Gastrocnemius medialis (tissue), 4 donors: ENCODE data around the gene CGNL1. TPM values are rescaled to one million over a fixed set of nuclear protein-coding genes. Genes with fewer than 3 reads are reported as not detected.
A peak's percentile ranks its signal among the peaks of the same experiment; 100 is the strongest.

Experiments
- ATAC-seq, 2 donors: fragments of 150-250 bp; one replicate each; pipeline ENCODE4 v1.9.1; 2016
- DNase-seq, 2 donors: peaks; one replicate each; pipeline ENCODE4 v3.0.0-alpha.2; 2019
- H3K27ac ChIP-seq, 4 donors: fragments of 200-600 bp; sonication (generic); 1 replicate in 1 of 4; 2 replicates in 3 of 4; pipeline ENCODE4 v1.5.1; 2016 to 2018; ENCODE audit warnings: mild to moderate bottlenecking in 2 of 4, moderate library complexity in 1 of 4
- H3K27me3 ChIP-seq, 3 donors: fragments of 200-600 bp; sonication (generic) in 2 of 3; 1 replicate in 1 of 3; 2 replicates in 2 of 3; pipeline versions ENCODE4 v1.5.1 to v1.6.0; 2016 to 2019; ENCODE audit warnings: mild to moderate bottlenecking in 1 of 3, moderate library complexity in 1 of 3
- H3K36me3 ChIP-seq, 2 donors: fragments of 200-600 bp; sonication (generic) in 1 of 2; one replicate each; pipeline ENCODE4 v1.5.1; 2017 to 2018
- H3K4me1 ChIP-seq, 2 donors: fragments of 200-600 bp; sonication (generic) in 1 of 2; one replicate each; pipeline ENCODE4 v1.5.1; 2016 to 2017; ENCODE audit warnings: mild to moderate bottlenecking in 2 of 2
- H3K4me3 ChIP-seq, 4 donors: fragments of 200-600 bp; sonication (generic) in 3 of 4; 1 replicate in 1 of 4; 2 replicates in 3 of 4; pipeline ENCODE4 v1.5.1; 2016 to 2019; ENCODE audit warnings: mild to moderate bottlenecking in 2 of 4
- H3K9me3 ChIP-seq, 3 donors: fragments of 200-600 bp; sonication (generic) in 2 of 3; 1 replicate in 1 of 3; 2 replicates in 2 of 3; pipeline ENCODE4 v1.5.1; 2016 to 2019
- POLR2A ChIP-seq, 2 donors: fragments of 450-650 bp; IDR thresholded peaks; one replicate each; pipeline ENCODE4 v1.6.1; 2017; ENCODE audit warnings: antibody characterized with exemption in 2 of 2, mild to moderate bottlenecking in 2 of 2, moderate library complexity in 2 of 2
- in situ Hi-C, 4 donors: fragments of 200-750 bp; cut with MboI; loops; one replicate each; pipeline versions ENCODE4 v1.15.0 to v1.8.0; 2017; ENCODE audit warnings: low sequenced_read_pairs in 4 of 4
- intact Hi-C: fragments of 100-400 bp; cut with DNase I; formaldehyde crosslinking; loops from one replicate; pipeline ENCODE4 v1.15.1; 2023; ENCODE audit warnings: low total_unique reads
- total RNA-seq, 4 donors: library from RNA; depleted of rRNA; stranded (reverse); fragments of >200 nt; gene quantifications; one replicate each; pipeline versions ENCODE4 v1.1.0 to v1.2.3, GENCODE V29; 2016
- TF ChIP-seq, protein P1 (sequence below), 5 experiments: fragments of 450-650 bp in 3 of 5; fragments of 200-600 bp in 2 of 5; sonication (generic) in 2 of 5; IDR thresholded peaks in 4 of 5; conservative IDR thresholded peaks in 1 of 5; 1 replicate in 4 of 5; 2 replicates in 1 of 5; pipeline ENCODE4 v1.5.1; 2016 to 2019; ENCODE audit warnings: antibody characterized with exemption in 5 of 5, mild to moderate bottlenecking in 3 of 5, moderate library complexity in 3 of 5

CGNL1 gene
- total RNA-seq, 4 donors from 2014 or later: 0.15 to 0.85 (median 0.49) TPM

DNA sequence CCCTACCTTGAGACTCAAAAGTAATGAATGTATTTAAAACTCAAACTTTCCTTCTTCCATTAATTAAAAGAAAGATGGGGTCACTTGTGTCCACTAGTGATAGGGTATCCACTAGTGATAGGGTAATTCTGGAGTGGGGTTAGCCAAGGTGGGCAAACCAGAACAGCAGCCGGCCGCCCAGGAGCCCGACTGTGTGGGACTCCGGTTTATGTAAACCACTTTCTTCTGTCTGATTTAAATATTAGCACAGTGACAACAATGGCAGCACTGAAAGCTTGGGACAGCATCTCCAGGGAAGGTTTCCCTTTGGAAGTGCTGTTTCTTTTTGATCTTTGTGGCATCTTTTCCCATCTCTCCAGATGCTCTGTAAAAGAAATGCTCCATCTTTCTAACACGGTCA is 216.1 kb downstream of the CGNL1 start:
- H3K4me3 ChIP-seq: peak overlapping the region in 3 of 4 donors; percentile 54 to 58 (median 56)
- TF ChIP-seq, protein P1, sequence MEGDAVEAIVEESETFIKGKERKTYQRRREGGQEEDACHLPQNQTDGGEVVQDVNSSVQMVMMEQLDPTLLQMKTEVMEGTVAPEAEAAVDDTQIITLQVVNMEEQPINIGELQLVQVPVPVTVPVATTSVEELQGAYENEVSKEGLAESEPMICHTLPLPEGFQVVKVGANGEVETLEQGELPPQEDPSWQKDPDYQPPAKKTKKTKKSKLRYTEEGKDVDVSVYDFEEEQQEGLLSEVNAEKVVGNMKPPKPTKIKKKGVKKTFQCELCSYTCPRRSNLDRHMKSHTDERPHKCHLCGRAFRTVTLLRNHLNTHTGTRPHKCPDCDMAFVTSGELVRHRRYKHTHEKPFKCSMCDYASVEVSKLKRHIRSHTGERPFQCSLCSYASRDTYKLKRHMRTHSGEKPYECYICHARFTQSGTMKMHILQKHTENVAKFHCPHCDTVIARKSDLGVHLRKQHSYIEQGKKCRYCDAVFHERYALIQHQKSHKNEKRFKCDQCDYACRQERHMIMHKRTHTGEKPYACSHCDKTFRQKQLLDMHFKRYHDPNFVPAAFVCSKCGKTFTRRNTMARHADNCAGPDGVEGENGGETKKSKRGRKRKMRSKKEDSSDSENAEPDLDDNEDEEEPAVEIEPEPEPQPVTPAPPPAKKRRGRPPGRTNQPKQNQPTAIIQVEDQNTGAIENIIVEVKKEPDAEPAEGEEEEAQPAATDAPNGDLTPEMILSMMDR (IDR thresholded peaks at IDR 0.05 in 4 of 5, conservative IDR thresholded peaks at IDR 0.05 in 1 of 5): no peak
- TF ChIP-seq POLR2A (IDR thresholded peaks at IDR 0.05): no peak
- peaks cover 17 to 27% of the 10 kb centered on the region in 2 donors for H3K4me1 ChIP-seq
- H3K27ac ChIP-seq: peak overlapping the region in 1 of 4 donors; percentile 54
- no peaks in the 10 kb centered on the region for H3K36me3 ChIP-seq
- no peaks in the 10 kb centered on the region for H3K9me3 ChIP-seq
- ATAC-seq (no peak), DNase-seq (no peak)
- no peaks in the 10 kb centered on the region for H3K27me3 ChIP-seq
- in situ Hi-C loops: no loop called here
- intact Hi-C loops: no loop called here

DNA sequence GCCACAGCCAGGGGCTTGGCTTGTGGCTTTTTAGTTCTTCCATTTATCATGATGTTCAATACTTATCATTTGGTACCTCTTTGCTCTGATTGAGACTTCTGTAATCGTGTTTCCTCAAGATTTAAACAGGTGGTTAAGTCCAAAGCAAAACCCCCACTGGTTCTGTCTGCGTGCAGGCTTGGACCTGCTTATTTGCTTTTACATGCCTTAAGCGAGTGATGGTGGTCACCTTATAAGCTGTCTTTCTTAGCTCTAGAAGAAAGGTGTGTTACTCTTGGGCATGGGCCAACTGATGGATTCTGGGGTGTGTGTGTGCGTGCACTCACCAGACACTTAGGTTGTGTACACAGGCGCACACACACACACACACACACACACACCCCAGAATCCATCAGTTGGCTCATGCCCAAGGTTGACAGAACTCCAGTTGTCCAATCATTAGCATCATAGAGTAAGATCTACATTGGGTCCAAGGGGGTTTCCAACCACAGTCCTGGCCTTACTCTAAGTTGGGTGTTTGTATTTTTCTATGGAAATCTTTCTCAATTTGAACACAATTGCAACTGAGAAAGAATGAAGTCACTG is 216.6 kb downstream of the CGNL1 start:
- DNase-seq (no peak), ATAC-seq (no peak)
- TF ChIP-seq POLR2A (IDR thresholded peaks at IDR 0.05): no peak
- Histone ChIP-seq H3K4me3 (no peak overlapping the region), H3K36me3 (no peaks in the 10 kb centered on the region), H3K27me3 (no peaks in the 10 kb centered on the region), H3K9me3 (no peaks in the 10 kb centered on the region), H3K27ac (peak overlapping the region in 1 of 4 donors; percentile 54), H3K4me1 (peaks cover 17 to 29% of the 10 kb centered on the region in 2 donors)
- in situ Hi-C loops: no loop called here
- intact Hi-C loops: no loop called here

DNA sequence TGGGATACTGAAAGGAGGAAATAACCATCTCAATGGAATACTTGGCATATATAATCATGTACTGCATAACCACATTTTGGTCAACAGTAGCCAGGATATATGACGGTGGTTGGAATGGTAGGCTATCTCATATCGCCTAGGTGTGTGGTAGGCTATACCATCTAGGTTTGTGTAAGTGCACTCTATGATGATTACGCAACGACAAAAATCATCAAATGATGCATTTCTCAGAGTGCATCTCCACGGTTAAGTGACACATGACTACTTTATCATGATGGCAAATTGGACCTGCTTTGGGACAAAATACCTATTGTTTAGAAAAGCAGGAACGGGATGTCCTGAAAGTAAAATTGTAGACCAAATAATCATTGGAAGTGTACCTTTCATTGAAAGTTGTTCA is 218.2 kb downstream of the CGNL1 start:
- H3K27ac ChIP-seq: peak overlapping the region; percentile 47 to 75 (median 59)
- no peaks in the 10 kb centered on the region for H3K9me3 ChIP-seq
- H3K4me3 ChIP-seq: no peak overlapping the region
- intact Hi-C loops: loop anchor here (2.0 kb wide), 1 partner anchor 40 kb away; no protein-coding TSS in a partner anchor
- H3K36me3 ChIP-seq: no peaks in the 10 kb centered on the region
- peaks cover 17 to 35% of the 10 kb centered on the region in 2 donors for H3K4me1 ChIP-seq
- TF ChIP-seq, protein P1 (IDR thresholded peaks at IDR 0.05 in 4 of 5, conservative IDR thresholded peaks at IDR 0.05 in 1 of 5): no peak
- TF ChIP-seq POLR2A (IDR thresholded peaks at IDR 0.05): no peak
- in situ Hi-C loops: no loop called here
- DNase-seq: no peak
- no peaks in the 10 kb centered on the region for H3K27me3 ChIP-seq
- ATAC-seq: no peak

DNA sequence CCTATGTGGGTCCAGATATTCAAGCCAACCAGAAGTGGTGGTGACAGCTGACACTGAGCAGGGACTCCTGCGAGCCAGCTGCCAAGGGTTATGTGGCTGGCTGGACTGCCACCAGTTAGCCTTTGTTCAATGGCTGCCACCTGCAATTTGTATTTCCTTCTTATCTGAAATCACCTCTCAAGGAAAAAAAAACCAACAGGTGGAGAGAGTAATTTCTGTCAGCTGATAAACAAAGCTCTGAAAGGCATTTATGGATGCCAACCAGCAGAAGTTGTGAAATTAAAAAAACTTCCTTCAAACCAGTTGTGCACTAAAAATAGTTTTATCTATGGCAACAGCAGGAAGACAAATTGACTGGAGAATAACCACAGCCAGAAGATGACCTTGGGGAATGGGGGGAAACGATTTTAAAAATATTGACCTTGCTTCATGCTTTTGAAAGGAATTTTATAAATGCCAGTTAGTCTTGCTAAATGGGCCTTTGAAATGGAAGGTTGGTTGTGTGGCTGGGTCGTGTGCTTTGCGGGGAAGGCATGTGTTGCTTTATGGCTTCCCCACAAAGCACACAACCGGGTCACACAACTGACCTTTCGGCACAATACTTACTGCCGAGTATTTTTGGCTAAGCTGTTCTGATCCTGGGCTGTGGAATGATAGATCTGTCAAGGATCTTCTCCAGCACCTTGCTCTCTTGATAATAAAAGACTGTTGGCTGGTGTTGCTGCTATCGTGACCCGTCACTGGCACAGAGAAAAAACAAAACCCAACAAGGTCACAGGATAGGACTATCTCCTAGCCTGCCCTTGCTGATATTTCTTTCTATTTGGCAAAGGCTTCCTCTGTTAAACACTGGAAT is 218.9 kb downstream of the CGNL1 start:
- ATAC-seq: peak; percentile 62 to 66
- H3K4me1 ChIP-seq: peaks cover 17 to 33% of the 10 kb centered on the region in 2 donors
- intact Hi-C loops (loop anchor here (2.0 kb wide), 1 partner anchor 40 kb away; no protein-coding TSS in a partner anchor), in situ Hi-C loops (no loop called here)
- no peaks in the 10 kb centered on the region for H3K9me3 ChIP-seq
- H3K27ac ChIP-seq: peak overlapping the region; percentile 47 to 75 (median 59)
- H3K36me3 ChIP-seq: no peaks in the 10 kb centered on the region
- TF ChIP-seq, protein P1 (IDR thresholded peaks at IDR 0.05 in 4 of 5, conservative IDR thresholded peaks at IDR 0.05 in 1 of 5): no peak
- TF ChIP-seq POLR2A (IDR thresholded peaks at IDR 0.05): no peak
- H3K27me3 ChIP-seq: no peaks in the 10 kb centered on the region
- H3K4me3 ChIP-seq: no peak overlapping the region
- peak in 1 of 2 donors; percentile 39 for DNase-seq

DNA sequence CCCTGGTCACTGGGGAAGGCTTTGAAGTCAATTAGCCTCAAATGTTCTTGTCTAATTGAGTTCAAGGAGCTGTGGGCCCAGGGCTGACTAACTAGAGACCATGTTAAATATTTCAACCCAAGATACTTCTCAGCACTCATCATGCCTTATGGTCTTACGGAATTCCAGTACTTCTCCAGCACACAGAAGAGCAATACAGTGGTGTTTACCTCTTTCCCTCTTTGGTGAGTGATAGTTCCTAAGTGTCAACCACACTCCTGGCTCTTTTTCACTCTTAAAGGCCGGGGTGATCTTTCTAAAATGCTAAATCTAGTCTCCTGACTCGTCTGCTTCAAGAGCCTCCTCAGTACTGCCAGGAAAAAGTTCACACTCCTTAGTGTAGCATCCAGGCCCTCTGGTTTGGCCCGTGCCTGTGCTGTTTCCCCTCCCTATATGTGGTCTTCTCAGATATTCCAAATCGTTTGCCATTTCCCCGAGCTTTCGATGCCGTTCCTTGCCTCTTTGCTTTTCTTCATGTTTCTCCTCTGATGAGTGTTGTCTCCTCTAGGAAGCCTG is 220.1 kb downstream of the CGNL1 start:
- Histone ChIP-seq H3K4me3 (no peak overlapping the region), H3K4me1 (peaks cover 15 to 33% of the 10 kb centered on the region in 2 donors), H3K9me3 (no peaks in the 10 kb centered on the region), H3K27ac (peak overlapping the region; percentile 47 to 75 (median 59)), H3K36me3 (no peaks in the 10 kb centered on the region), H3K27me3 (no peaks in the 10 kb centered on the region)
- intact Hi-C loops: no loop called here
- no peak for DNase-seq
- ATAC-seq: peak in 1 of 2 donors; percentile 20
- TF ChIP-seq, protein P1 (IDR thresholded peaks at IDR 0.05 in 4 of 5, conservative IDR thresholded peaks at IDR 0.05 in 1 of 5): no peak
- no peak for TF ChIP-seq POLR2A (IDR thresholded peaks at IDR 0.05)
- in situ Hi-C loops: no loop called here
